GM12878 (cell line): ENCODE results near the gene ACRBP. TPM values are rescaled to one million over a fixed set of nuclear protein-coding genes. Genes with fewer than 3 reads are reported as not detected.

ENCODE experiments used
- ASH2L ChIP-seq: fragments of 300-600, 200-600 bp; sonication (generic); IDR thresholded peaks from 2 replicates; pipeline ENCODE4 v1.6.1; 2017; ENCODE audit warnings: low read depth, mild to moderate bottlenecking, borderline replicate concordance
- CBX3 ChIP-seq: fragments of 200-600 bp; sonication (generic); IDR thresholded peaks from 2 replicates; pipeline ENCODE4 v1.6.1; 2016; ENCODE audit warnings: low read depth, borderline replicate concordance
- CEBPB ChIP-seq, 2 experiments: fragments of 150-350 bp in 1 of 2; IDR thresholded peaks; 2 replicates each; pipeline ENCODE4 v1.6.1; 2012 to 2014; ENCODE audit warnings: low read depth in 2 of 2, low read length in 2 of 2, borderline replicate concordance in 1 of 2, inconsistent platforms in 1 of 2
- CTCF ChIP-seq, 3 experiments: IDR thresholded peaks in 2 of 3; conservative IDR thresholded peaks in 1 of 3; 2 replicates each; pipeline ENCODE4 v1.5.1; 2011; ENCODE audit warnings: low read depth in 3 of 3, low read length in 3 of 3, mild to moderate bottlenecking in 3 of 3, control low read depth in 2 of 3, moderate library complexity in 2 of 3, inconsistent platforms in 1 of 3, mixed read lengths in 1 of 3; ENCODE audit not compliant: control insufficient read depth in 2 of 3, insufficient read depth in 1 of 3; ENCODE audit errors: extremely low read depth in 1 of 3
- ETV6 ChIP-seq, 2 experiments: fragments of 450-650 bp in 1 of 2; IDR thresholded peaks in 1 of 2; conservative IDR thresholded peaks in 1 of 2; 2 replicates each; pipeline ENCODE4 v1.6.1; 2014; ENCODE audit warnings: antibody characterized with exemption in 1 of 2, borderline replicate concordance in 1 of 2, low read depth in 1 of 2, mild to moderate bottlenecking in 1 of 2, moderate library complexity in 1 of 2
- HSF1 ChIP-seq: fragments of 150-350 bp; IDR thresholded peaks from 2 replicates; pipeline ENCODE4 v1.6.1; 2014; ENCODE audit warnings: mild to moderate bottlenecking, low read depth, low read length
- MLLT1 ChIP-seq: fragments of 450-650 bp; IDR thresholded peaks from 2 replicates; pipeline ENCODE4 v1.6.1; 2016; ENCODE audit warnings: mild to moderate bottlenecking
- MTA2 ChIP-seq: fragments of 450-650 bp; IDR thresholded peaks from 2 replicates; pipeline ENCODE4 v1.6.1; 2016; ENCODE audit warnings: low read depth, mild to moderate bottlenecking, moderate library complexity
- MTA3 ChIP-seq: IDR thresholded peaks from 2 replicates; pipeline ENCODE4 v1.6.1; 2012; ENCODE audit warnings: low read length, inconsistent platforms, borderline replicate concordance
- NFIC ChIP-seq: IDR thresholded peaks from 2 replicates; pipeline ENCODE4 v1.6.1; 2012; ENCODE audit warnings: low read depth, mild to moderate bottlenecking, inconsistent platforms, low read length, moderate library complexity
- NFXL1 ChIP-seq: fragments of 450-650 bp; IDR thresholded peaks from 2 replicates; pipeline ENCODE4 v1.6.1; 2017; ENCODE audit warnings: antibody characterized with exemption, mild to moderate bottlenecking, borderline replicate concordance
- NR2C1 ChIP-seq: fragments of 450-650 bp; IDR thresholded peaks from 2 replicates; pipeline ENCODE4 v1.6.1; 2017; ENCODE audit warnings: antibody characterized with exemption, mild to moderate bottlenecking, moderate library complexity
- PML ChIP-seq: IDR thresholded peaks from 2 replicates; pipeline ENCODE4 v1.6.1; 2012; ENCODE audit warnings: low read length, inconsistent platforms
- RAD21 ChIP-seq: IDR thresholded peaks from 2 replicates; pipeline ENCODE4 v1.6.1; 2011; ENCODE audit warnings: mild to moderate bottlenecking, low read depth, low read length, moderate library complexity; ENCODE audit not compliant: insufficient read depth
- RB1 ChIP-seq: fragments of 450-650 bp; formaldehyde crosslinking; IDR thresholded peaks from 2 replicates; pipeline ENCODE4 v1.6.1; 2017; ENCODE audit warnings: mild to moderate bottlenecking, borderline replicate concordance
- SKIL ChIP-seq: fragments of 450-650 bp; IDR thresholded peaks from 2 replicates; pipeline ENCODE4 v1.6.1; 2017; ENCODE audit warnings: mild to moderate bottlenecking, low read depth, inconsistent platforms; ENCODE audit not compliant: poor library complexity, severe bottlenecking
- ZBTB4 ChIP-seq: fragments of 450-650 bp; formaldehyde crosslinking; IDR thresholded peaks from 2 replicates; pipeline ENCODE4 v1.4.0; 2022; ENCODE audit warnings: mild to moderate bottlenecking, moderate library complexity
- polyA plus RNA-seq, 11 experiments: library from polyadenylated mRNA; depleted of rRNA in 4 of 11; unstranded in 6 of 11; stranded (reverse) in 5 of 11; fragments of >200 nt; fragmentation: Nextera tagmentation in 4 of 11; fragmentation: Illumina TruSeq in 1 of 11; extraction: Ambion mirVana in 4 of 11; extraction: Trizol in 1 of 11; gene quantifications; 1 replicate in 1 of 11; 2 replicates in 10 of 11; pipeline versions ENCODE4 v1.2.1 to v1.2.3, GENCODE V29; 2011 to 2016; ENCODE audit warnings: inconsistent platforms in 2 of 11, missing spikeins in 2 of 11, low read depth in 1 of 11
- total RNA-seq, 4 experiments: library from RNA; depleted of rRNA in 3 of 4; stranded (reverse); fragments of >200 nt in 3 of 4; fragmentation: Illumina TruSeq in 1 of 4; extraction: Trizol in 1 of 4; gene quantifications; 2 replicates each; pipeline versions ENCODE4 v1.2.1 to v1.2.3, GENCODE V29; 2013 to 2021

Gene ACRBP
- total and polyA plus RNA-seq, 10 of the 15 experiments (the other 5 are each of a cell fraction or from before 2014, with no cell fraction given), result 0.54 to 1.4 (median 0.87) TPM

- 0 out of 2 replicates have a peak, but pooled peaks have one; percentile 37 for TF ChIP-seq HSF1
- TF ChIP-seq NR2C1, result peak; percentile 95
- no peak for TF ChIP-seq NFXL1
- TF ChIP-seq ETV6 (conservative IDR thresholded peaks at IDR 0.05 in 1 of 2, IDR thresholded peaks at IDR 0.05 in 1 of 2; ENCODE audit: borderline replicate concordance in 1 of 2, low read depth in 1 of 2), result peak in 1 of 2 experiments; percentile 76; a peak in 1 of 4 replicates
- TF ChIP-seq CBX3, result no peak
- peak; percentile 94 for TF ChIP-seq MLLT1
- TF ChIP-seq CEBPB (IDR thresholded peaks at IDR 0.05; ENCODE audit: borderline replicate concordance in 1 of 2, low read depth in 2 of 2, low read length in 2 of 2), result no peak
- peak; percentile 84 for TF ChIP-seq SKIL
- peak; percentile 99; the same call in 1 of the 2 replicates for TF ChIP-seq RB1
- peak; percentile 58; the same call in 1 of the 2 replicates for TF ChIP-seq MTA2
- 0 out of 2 replicates have a peak, but pooled peaks have one; percentile 75 for TF ChIP-seq PML
- no peak for TF ChIP-seq ASH2L
- no peak for TF ChIP-seq RAD21
- TF ChIP-seq CTCF (IDR thresholded peaks at IDR 0.05 in 2 of 3, conservative IDR thresholded peaks at IDR 0.05 in 1 of 3; ENCODE audit: control insufficient read depth in 2 of 3, extremely low read depth in 1 of 3, insufficient read depth in 1 of 3, low read depth in 3 of 3, low read length in 3 of 3), result no peak
- TF ChIP-seq NFIC, result peak; percentile 77; the same call in 1 of the 2 replicates
- TF ChIP-seq MTA3, result no peak
- TF ChIP-seq ZBTB4 (CRISPR knock-in tag), result peak; percentile 83
Measured at GRCh38 chr12:6662906-6663742, 15.9 kb upstream of the ACRBP start, which contains the start of gene ING4 (continued).
